ENCODE results near the gene PEAR1.
A peak's percentile ranks its signal among the peaks of the same experiment; 100 is the strongest.

Gene PEAR1

GRCh38 chr1:156860628-156861423, 32.7 kb upstream of the PEAR1 start, which contains the start of gene NTRK1:
Gene NTRK1 (plus strand): TSS chr1:156860865. CDS start chr1:156860935, 70 bp downstream.
- peak; percentile 42 for DNase-seq (ENCODE audit: low read depth)

- DNase-seq (ENCODE audit: low read depth) = no peak
These were observed 30.9 kb upstream of the PEAR1 start for GRCh38 chr1:156862584-156862983.

- DNase-seq (ENCODE audit: low read depth) = peak; percentile 44
These were observed 30.4 kb upstream of the PEAR1 start for GRCh38 chr1:156862997-156863599.

GRCh38 chr1:156863631-156864030, 29.9 kb upstream of the PEAR1 start:
- no peak for DNase-seq (ENCODE audit: low read depth)

GRCh38 chr1:156864796-156865195, 28.7 kb upstream of the PEAR1 start:
- no peak for DNase-seq (ENCODE audit: low read depth)

GRCh38 chr1:156865258-156865657, 28.3 kb upstream of the PEAR1 start:
- no peak for DNase-seq (ENCODE audit: low read depth)

GRCh38 chr1:156865865-156866248, 27.7 kb upstream of the PEAR1 start:
- no peak for DNase-seq (ENCODE audit: low read depth)

GRCh38 chr1:156866249-156866909, 27.1 kb upstream of the PEAR1 start:
- DNase-seq (ENCODE audit: low read depth) = no peak

GRCh38 chr1:156868341-156868740, 25.2 kb upstream of the PEAR1 start:
- no peak for DNase-seq (ENCODE audit: low read depth)

- DNase-seq (ENCODE audit: low read depth) = no peak
These were observed 24.1 kb upstream of the PEAR1 start for GRCh38 chr1:156869455-156869854.

GRCh38 chr1:156873659-156874058, 19.9 kb upstream of the PEAR1 start:
- DNase-seq (ENCODE audit: low read depth) = no peak

GRCh38 chr1:156874142-156874541, 19.4 kb upstream of the PEAR1 start:
- DNase-seq (ENCODE audit: low read depth) = no peak

GRCh38 chr1:156874572-156875340, 18.8 kb upstream of the PEAR1 start:
- no peak for DNase-seq (ENCODE audit: low read depth)

- no peak for DNase-seq (ENCODE audit: low read depth)
These were observed 18.2 kb upstream of the PEAR1 start for GRCh38 chr1:156875341-156875615.

GRCh38 chr1:156876281-156876680, 17.2 kb upstream of the PEAR1 start:
- no peak for DNase-seq (ENCODE audit: low read depth)

- DNase-seq (ENCODE audit: low read depth) = no peak
These were observed 15.9 kb upstream of the PEAR1 start for GRCh38 chr1:156877433-156878170.

GRCh38 chr1:156879876-156880275, 13.6 kb upstream of the PEAR1 start:
- no peak for DNase-seq (ENCODE audit: low read depth)

- DNase-seq (ENCODE audit: low read depth) = no peak
These were observed 13.0 kb upstream of the PEAR1 start for GRCh38 chr1:156880473-156880872.

GRCh38 chr1:156881101-156881500, 12.4 kb upstream of the PEAR1 start:
- no peak for DNase-seq (ENCODE audit: low read depth)

GRCh38 chr1:156881663-156882062, 11.9 kb upstream of the PEAR1 start:
- DNase-seq (ENCODE audit: low read depth) = no peak

- DNase-seq (ENCODE audit: low read depth) = no peak
These were observed 11.0 kb upstream of the PEAR1 start for GRCh38 chr1:156882543-156882942.

GRCh38 chr1:156883919-156884318, 9.6 kb upstream of the PEAR1 start:
- DNase-seq (ENCODE audit: low read depth) = no peak

Measured in activated T-cell treated with anti-CD3 and anti-CD28 coated beads for 48 hours (primary cell).